GM20000 (cell line): ENCODE data around the gene GPSM1.

ENCODE experiments used
- DNase-seq: peaks from one replicate; pipeline ENCODE4 v3.0.0; 2012; ENCODE audit warnings: low spot score
- TF ChIP-seq, protein P1 (sequence below): IDR thresholded peaks from 2 replicates; pipeline ENCODE4 v1.5.1; 2012; ENCODE audit warnings: mild to moderate bottlenecking, control low read depth; ENCODE audit errors: extremely low read depth, missing control alignments

GPSM1 gene

DNA sequence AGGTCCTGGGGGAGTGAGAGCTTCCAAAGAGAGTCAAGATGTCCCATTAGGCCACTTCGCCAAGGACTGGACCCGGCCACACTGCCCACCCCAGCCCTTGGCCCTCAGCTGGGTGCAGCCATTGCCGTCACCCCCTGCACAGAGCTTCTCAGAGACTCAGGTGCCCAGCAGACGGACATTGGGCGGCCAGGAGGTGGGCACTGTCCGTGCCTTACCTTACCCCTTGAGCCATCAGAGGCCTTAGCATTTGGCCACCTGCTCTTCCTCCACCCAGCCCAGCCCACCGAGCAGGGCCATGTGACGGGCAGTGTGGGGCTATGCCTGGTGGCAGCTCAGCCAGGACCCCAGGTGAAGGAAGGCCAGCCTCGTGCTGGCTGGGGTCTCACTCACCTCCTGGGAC lies 39.5 kb downstream of the GPSM1 start:
- no peak for DNase-seq
- TF ChIP-seq, protein P1, sequence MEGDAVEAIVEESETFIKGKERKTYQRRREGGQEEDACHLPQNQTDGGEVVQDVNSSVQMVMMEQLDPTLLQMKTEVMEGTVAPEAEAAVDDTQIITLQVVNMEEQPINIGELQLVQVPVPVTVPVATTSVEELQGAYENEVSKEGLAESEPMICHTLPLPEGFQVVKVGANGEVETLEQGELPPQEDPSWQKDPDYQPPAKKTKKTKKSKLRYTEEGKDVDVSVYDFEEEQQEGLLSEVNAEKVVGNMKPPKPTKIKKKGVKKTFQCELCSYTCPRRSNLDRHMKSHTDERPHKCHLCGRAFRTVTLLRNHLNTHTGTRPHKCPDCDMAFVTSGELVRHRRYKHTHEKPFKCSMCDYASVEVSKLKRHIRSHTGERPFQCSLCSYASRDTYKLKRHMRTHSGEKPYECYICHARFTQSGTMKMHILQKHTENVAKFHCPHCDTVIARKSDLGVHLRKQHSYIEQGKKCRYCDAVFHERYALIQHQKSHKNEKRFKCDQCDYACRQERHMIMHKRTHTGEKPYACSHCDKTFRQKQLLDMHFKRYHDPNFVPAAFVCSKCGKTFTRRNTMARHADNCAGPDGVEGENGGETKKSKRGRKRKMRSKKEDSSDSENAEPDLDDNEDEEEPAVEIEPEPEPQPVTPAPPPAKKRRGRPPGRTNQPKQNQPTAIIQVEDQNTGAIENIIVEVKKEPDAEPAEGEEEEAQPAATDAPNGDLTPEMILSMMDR = no peak

DNA sequence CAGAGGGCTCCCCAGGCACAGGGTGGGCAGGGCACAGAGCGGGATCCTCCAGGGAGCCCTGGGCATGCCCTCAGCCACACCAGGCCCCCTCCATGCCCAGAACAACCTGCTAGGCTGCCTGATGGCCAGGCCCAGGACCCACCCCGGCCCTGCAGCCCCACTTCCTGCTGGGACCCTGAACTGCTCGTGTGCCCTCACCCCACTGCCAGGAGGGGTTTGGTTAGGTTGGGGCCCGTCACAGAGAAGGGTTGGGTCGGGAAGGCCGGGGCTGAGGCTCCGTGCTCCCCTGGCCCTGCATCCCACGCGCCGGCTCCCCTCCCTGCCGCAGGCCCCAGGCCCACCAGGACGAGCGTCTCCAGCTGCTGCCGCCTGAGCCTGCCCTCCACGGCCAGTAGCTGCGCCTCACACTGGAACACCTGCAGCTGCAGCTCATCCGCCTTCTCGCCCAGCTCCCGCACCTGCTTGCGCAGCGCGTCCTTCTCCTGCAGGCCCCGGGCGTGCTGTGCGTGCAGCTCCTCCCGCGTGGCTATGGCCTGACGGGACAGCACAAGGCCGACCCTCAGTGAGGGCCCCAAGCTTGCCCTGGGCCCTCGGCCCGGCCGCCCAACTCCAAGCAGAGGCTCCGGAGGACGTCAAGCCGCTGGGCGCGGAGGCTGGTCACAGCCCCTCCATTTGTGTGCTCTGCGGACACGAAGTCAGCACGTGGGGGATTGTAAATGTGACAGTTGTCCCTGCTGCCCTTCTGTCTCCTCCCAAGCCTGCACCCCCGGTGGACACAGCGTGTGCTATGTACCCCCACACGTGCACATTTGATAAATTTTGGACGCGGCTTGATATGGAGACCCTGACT lies 40.2 kb downstream of the GPSM1 start:
- DNase-seq = no peak
- TF ChIP-seq, protein P1 = no peak

DNA sequence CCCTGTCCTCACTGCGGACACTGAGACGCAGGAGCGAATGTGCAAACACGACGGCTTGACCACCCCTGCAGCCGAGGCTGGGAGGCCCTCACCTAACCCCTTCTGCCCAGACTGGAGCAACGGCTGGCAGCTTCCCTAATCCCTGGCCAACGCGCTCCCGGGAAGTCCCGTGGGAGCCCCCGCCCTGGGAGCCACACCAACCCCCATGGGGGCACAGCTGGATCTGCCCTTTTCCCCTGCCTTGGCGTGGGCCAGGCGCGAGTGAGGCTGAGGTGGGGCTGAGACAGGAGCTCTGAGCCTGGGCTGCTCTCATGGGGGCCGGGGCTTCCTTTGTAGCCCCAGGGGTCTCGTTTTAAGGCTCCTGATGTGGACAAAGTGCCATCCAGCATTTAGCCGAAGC lies 40.9 kb downstream of the GPSM1 start:
- no peak for DNase-seq
- TF ChIP-seq, protein P1 = no peak

GRCh38 chr9:136370037-136370436 lies 42.7 kb downstream of the GPSM1 start:
- DNase-seq = no peak
- TF ChIP-seq, protein P1 = no peak

GRCh38 chr9:136370687-136371532 lies 43.6 kb downstream of the GPSM1 start:
- no peak for DNase-seq
- TF ChIP-seq, protein P1 = no peak

- DNase-seq = no peak
- TF ChIP-seq, protein P1 = no peak
Observed at GRCh38 chr9:136371533-136371880, 44.2 kb downstream of the GPSM1 start.

GRCh38 chr9:136372006-136372405 lies 44.7 kb downstream of the GPSM1 start:
- DNase-seq = no peak
- TF ChIP-seq, protein P1 = no peak
